GM19043 (cell line): ENCODE results near the gene GNMT.
A peak's percentile ranks its signal among the peaks of the same experiment; 100 is the strongest.

Experiments
- ATAC-seq: cut with Tn5 transposase; IDR thresholded peaks from one replicate; pipeline ENCODE4 v1.9.1; 2021; ENCODE audit warnings: low read depth; ENCODE audit not compliant: unreplicated experiment

GNMT gene

GRCh38 chr6:43009124-43009523, 48.6 kb downstream of the GNMT start:
- ATAC-seq, result no peak

DNA sequence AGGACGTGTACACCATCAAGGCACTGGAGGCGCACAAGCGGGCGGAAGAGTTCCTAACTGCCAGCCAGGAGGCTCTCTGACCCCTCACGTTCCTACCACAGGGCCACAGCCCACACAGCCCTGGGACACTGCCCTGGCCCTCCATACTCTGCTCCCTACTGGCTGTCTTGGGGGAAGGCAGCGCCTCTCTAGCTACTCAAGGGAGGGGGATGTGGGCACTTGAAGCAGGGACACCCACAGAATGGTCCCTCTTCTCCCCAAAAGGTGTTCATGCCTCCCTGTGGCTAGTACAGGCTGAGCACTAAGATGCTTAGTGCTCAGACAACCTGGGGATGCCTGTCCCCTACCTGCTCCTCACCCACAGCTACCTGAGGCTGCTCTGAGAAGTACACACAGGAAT, 50.7 kb downstream of the GNMT start:
- ATAC-seq, result no peak

- no peak for ATAC-seq
Measured at GRCh38 chr6:43012364-43012763, 51.8 kb downstream of the GNMT start.

- ATAC-seq, result peak; percentile 3
Measured at GRCh38 chr6:43013097-43013842, 52.7 kb downstream of the GNMT start.
